ENCODE results near the gene SEC62. TPM values are rescaled to one million over a fixed set of nuclear protein-coding genes. Genes with fewer than 3 reads are reported as not detected.

SEC62 gene
- total RNA-seq, 3 donors from 2014 or later (not counting 1 experiment from before 2014, with no cell fraction given): 83.3 to 88.5 (median 86.6) TPM

- peaks cover 13% of the 10 kb centered on the region for H3K36me3 ChIP-seq (ENCODE audit: control insufficient read depth, insufficient read depth, low read length)
- intact Hi-C loops (cut with micrococcal nuclease): no loop called here
- no peak for TF ChIP-seq CTCF (IDR thresholded peaks at IDR 0.05)
- H3K4me3 ChIP-seq (ENCODE audit: low read length): no peak overlapping the region
- no peak overlapping the region for H3K4me3 Mint-ChIP-seq
- peaks cover 6% of the 10 kb centered on the region for H3K36me3 Mint-ChIP-seq
- H3K27ac Mint-ChIP-seq: peak overlapping the region in 1 of 2 donors; percentile 1
- H3K9me3 ChIP-seq (ENCODE audit: control insufficient read depth, insufficient read depth, low read length): no peaks in the 10 kb centered on the region
- no peaks in the 10 kb centered on the region for H3K9me3 Mint-ChIP-seq
- no peak overlapping the region for H3K27ac ChIP-seq (ENCODE audit: low read length)
- no peak for ATAC-seq
- WGBS (ENCODE audit: insufficient coverage): 80% methylated on average over 1 of the region's 2 CpGs
- H3K4me1 Mint-ChIP-seq: peaks cover 41 to 48% of the 10 kb centered on the region in 2 donors
- H3K27me3 Mint-ChIP-seq (ENCODE audit: low read depth in 2 of 2): no peaks in the 10 kb centered on the region
- H3K27me3 ChIP-seq (ENCODE audit: control insufficient read depth, insufficient read depth, low read length): no peaks in the 10 kb centered on the region
- peaks cover 8% of the 10 kb centered on the region for H3K4me1 ChIP-seq (ENCODE audit: control insufficient read depth, insufficient read depth, low read length)
- DNase-seq: no peak
Measured at GRCh38 chr3:169971522-169971921, 4.9 kb downstream of the SEC62 start.

DNA sequence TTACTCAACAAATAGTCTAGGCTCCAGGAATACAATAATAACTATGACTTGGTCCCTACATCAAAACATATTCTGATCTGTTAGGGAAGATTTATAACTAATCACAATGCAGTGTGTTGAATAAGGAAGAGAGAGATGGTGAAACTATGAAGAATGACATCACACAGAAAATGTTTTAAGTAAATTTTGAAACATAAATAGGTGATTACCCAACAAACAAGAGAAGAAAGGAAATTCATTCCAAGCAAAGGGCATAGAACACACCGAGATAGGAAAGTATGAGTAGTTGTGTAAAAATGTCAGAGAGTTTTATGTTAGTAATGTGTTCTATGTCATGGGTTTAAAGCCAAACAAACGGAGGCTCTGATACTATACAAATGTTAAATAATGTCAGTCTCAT, 13.4 kb downstream of the SEC62 start:
- intact Hi-C loops (cut with micrococcal nuclease): no loop called here
- Mint-ChIP-seq H3K4me3 (no peak overlapping the region), H3K9me3 (no peaks in the 10 kb centered on the region), H3K36me3 (peaks cover 36% of the 10 kb centered on the region), H3K27ac (peak overlapping the region in 1 of 2 donors; percentile 8), H3K4me1 (peaks cover 4 to 6% of the 10 kb centered on the region in 2 donors), H3K27me3 (ENCODE audit: low read depth in 2 of 2) (no peaks in the 10 kb centered on the region)
- WGBS (ENCODE audit: insufficient coverage): 100% methylated on average over 1 of the region's 2 CpGs
- no peak overlapping the region for H3K4me3 ChIP-seq (ENCODE audit: low read length)
- TF ChIP-seq CTCF (IDR thresholded peaks at IDR 0.05): no peak
- no peaks in the 10 kb centered on the region for H3K4me1 ChIP-seq (ENCODE audit: control insufficient read depth, insufficient read depth, low read length)
- H3K9me3 ChIP-seq (ENCODE audit: control insufficient read depth, insufficient read depth, low read length): no peaks in the 10 kb centered on the region
- no peak for DNase-seq
- H3K27me3 ChIP-seq (ENCODE audit: control insufficient read depth, insufficient read depth, low read length): no peaks in the 10 kb centered on the region
- H3K27ac ChIP-seq (ENCODE audit: low read length): no peak overlapping the region
- peaks cover 79% of the 10 kb centered on the region for H3K36me3 ChIP-seq (ENCODE audit: control insufficient read depth, insufficient read depth, low read length)
- no peak for ATAC-seq

DNA sequence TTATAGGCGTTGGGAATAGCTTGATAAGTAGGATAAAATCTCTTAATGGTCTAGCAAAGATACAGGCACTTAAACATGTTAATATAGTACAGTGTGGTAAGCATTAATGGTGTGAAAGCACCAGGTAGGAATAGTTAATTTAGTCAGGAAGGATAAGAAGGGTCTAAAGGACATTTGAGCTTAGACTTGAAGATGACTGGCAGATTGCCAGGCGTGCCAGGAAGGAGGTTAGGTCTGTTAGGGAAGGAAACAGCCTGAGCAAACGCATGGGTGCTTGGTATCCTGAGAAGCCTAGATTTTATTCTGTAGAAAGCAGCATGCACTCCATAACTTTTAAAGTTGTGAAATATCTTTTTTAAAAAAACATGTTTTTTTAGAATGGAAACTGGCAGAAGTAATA, 17.7 kb downstream of the SEC62 start:
- H3K9me3 ChIP-seq (ENCODE audit: control insufficient read depth, insufficient read depth, low read length): no peaks in the 10 kb centered on the region
- no peaks in the 10 kb centered on the region for H3K4me1 ChIP-seq (ENCODE audit: control insufficient read depth, insufficient read depth, low read length)
- ATAC-seq (no peak), DNase-seq (no peak)
- Mint-ChIP-seq H3K36me3 (peaks cover 35% of the 10 kb centered on the region), H3K4me3 (no peak overlapping the region), H3K9me3 (no peaks in the 10 kb centered on the region), H3K27ac (no peak overlapping the region), H3K4me1 (peaks cover 3 to 6% of the 10 kb centered on the region in 2 donors), H3K27me3 (ENCODE audit: low read depth in 2 of 2) (no peaks in the 10 kb centered on the region)
- WGBS (ENCODE audit: insufficient coverage): 63% methylated on average over 3 of the region's 3 CpGs
- no peak for TF ChIP-seq CTCF (IDR thresholded peaks at IDR 0.05)
- no peak overlapping the region for H3K4me3 ChIP-seq (ENCODE audit: low read length)
- peaks cover 85% of the 10 kb centered on the region for H3K36me3 ChIP-seq (ENCODE audit: control insufficient read depth, insufficient read depth, low read length)
- no peaks in the 10 kb centered on the region for H3K27me3 ChIP-seq (ENCODE audit: control insufficient read depth, insufficient read depth, low read length)
- no peak overlapping the region for H3K27ac ChIP-seq (ENCODE audit: low read length)
- intact Hi-C loops (cut with micrococcal nuclease): no loop called here

- no peak for ATAC-seq
- no peak for DNase-seq
- peaks cover 68% of the 10 kb centered on the region for H3K36me3 ChIP-seq (ENCODE audit: control insufficient read depth, insufficient read depth, low read length)
- no peak overlapping the region for H3K4me3 Mint-ChIP-seq
- H3K27ac Mint-ChIP-seq: no peak overlapping the region
- no peak overlapping the region for H3K4me3 ChIP-seq (ENCODE audit: low read length)
- H3K4me1 ChIP-seq (ENCODE audit: control insufficient read depth, insufficient read depth, low read length): no peaks in the 10 kb centered on the region
- whole genome bisulfite sequencing (ENCODE audit: insufficient coverage): no CpG with 5 or more reads among the region's 4 CpGs
- no peak overlapping the region for H3K27ac ChIP-seq (ENCODE audit: low read length)
- H3K9me3 ChIP-seq (ENCODE audit: control insufficient read depth, insufficient read depth, low read length): no peaks in the 10 kb centered on the region
- no peaks in the 10 kb centered on the region for H3K9me3 Mint-ChIP-seq
- H3K4me1 Mint-ChIP-seq: no peaks in the 10 kb centered on the region
- H3K27me3 Mint-ChIP-seq (ENCODE audit: low read depth in 2 of 2): no peaks in the 10 kb centered on the region
- H3K27me3 ChIP-seq (ENCODE audit: control insufficient read depth, insufficient read depth, low read length): no peaks in the 10 kb centered on the region
- intact Hi-C loops (cut with micrococcal nuclease): no loop called here
- H3K36me3 Mint-ChIP-seq: peaks cover 13% of the 10 kb centered on the region
- TF ChIP-seq CTCF (IDR thresholded peaks at IDR 0.05): no peak
Measured at GRCh38 chr3:169990431-169990830, 23.8 kb downstream of the SEC62 start.

Data from natural killer cell (primary cell).